ENCODE measurements around the gene TBC1D5. TPM values are rescaled to one million over a fixed set of nuclear protein-coding genes. Genes with fewer than 3 reads are reported as not detected.

The TBC1D5 gene
- total RNA-seq, 1 experiment from 2014 or later, result 38.3 TPM

GRCh38 chr3:17390785-17391184, 351.6 kb downstream of the TBC1D5 start:
- Mint-ChIP-seq H3K9me3 (ENCODE audit: low read depth, unreplicated experiment) (no peaks in the 10 kb centered on the region), H3K36me3 (ENCODE audit: insufficient read depth, unreplicated experiment) (no peaks in the 10 kb centered on the region), H3K4me1 (ENCODE audit: low read depth, unreplicated experiment) (peaks cover 16% of the 10 kb centered on the region), H3K27ac (ENCODE audit: unreplicated experiment) (no peak overlapping the region), H3K4me3 (ENCODE audit: low read depth, unreplicated experiment) (no peak overlapping the region), H3K27me3 (ENCODE audit: unreplicated experiment) (no peaks in the 10 kb centered on the region)
- no peak for DNase-seq
- TF ChIP-seq, protein P1, sequence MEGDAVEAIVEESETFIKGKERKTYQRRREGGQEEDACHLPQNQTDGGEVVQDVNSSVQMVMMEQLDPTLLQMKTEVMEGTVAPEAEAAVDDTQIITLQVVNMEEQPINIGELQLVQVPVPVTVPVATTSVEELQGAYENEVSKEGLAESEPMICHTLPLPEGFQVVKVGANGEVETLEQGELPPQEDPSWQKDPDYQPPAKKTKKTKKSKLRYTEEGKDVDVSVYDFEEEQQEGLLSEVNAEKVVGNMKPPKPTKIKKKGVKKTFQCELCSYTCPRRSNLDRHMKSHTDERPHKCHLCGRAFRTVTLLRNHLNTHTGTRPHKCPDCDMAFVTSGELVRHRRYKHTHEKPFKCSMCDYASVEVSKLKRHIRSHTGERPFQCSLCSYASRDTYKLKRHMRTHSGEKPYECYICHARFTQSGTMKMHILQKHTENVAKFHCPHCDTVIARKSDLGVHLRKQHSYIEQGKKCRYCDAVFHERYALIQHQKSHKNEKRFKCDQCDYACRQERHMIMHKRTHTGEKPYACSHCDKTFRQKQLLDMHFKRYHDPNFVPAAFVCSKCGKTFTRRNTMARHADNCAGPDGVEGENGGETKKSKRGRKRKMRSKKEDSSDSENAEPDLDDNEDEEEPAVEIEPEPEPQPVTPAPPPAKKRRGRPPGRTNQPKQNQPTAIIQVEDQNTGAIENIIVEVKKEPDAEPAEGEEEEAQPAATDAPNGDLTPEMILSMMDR (IDR thresholded peaks at IDR 0.05; ENCODE audit: unreplicated experiment), result no peak
- CTCF ChIA-PET, result no interaction called here
- intact Hi-C loops (cut with micrococcal nuclease; ENCODE audit: unreplicated experiment), result no loop called here
- BruUV-seq (replicated peaks), result no TSS peak

- no peaks in the 10 kb centered on the region for H3K27me3 Mint-ChIP-seq (ENCODE audit: unreplicated experiment)
- DNase-seq, result no peak
- TF ChIP-seq, protein P1 (IDR thresholded peaks at IDR 0.05; ENCODE audit: unreplicated experiment), result no peak
- H3K36me3 Mint-ChIP-seq (ENCODE audit: insufficient read depth, unreplicated experiment), result no peaks in the 10 kb centered on the region
- no peak overlapping the region for H3K27ac Mint-ChIP-seq (ENCODE audit: unreplicated experiment)
- CTCF ChIA-PET, result interaction anchor here (0.6 kb wide), 1 partner anchor 68 kb away, joined by 3 read pairs; no protein-coding TSS in a partner anchor
- intact Hi-C loops (cut with micrococcal nuclease; ENCODE audit: unreplicated experiment), result no loop called here
- no TSS peak for BruUV-seq (replicated peaks)
- no peaks in the 10 kb centered on the region for H3K9me3 Mint-ChIP-seq (ENCODE audit: low read depth, unreplicated experiment)
- peaks cover 31% of the 10 kb centered on the region for H3K4me1 Mint-ChIP-seq (ENCODE audit: low read depth, unreplicated experiment)
- H3K4me3 Mint-ChIP-seq (ENCODE audit: low read depth, unreplicated experiment), result no peak overlapping the region
Measured at GRCh38 chr3:17387108-17387507, 355.3 kb downstream of the TBC1D5 start.

DNA sequence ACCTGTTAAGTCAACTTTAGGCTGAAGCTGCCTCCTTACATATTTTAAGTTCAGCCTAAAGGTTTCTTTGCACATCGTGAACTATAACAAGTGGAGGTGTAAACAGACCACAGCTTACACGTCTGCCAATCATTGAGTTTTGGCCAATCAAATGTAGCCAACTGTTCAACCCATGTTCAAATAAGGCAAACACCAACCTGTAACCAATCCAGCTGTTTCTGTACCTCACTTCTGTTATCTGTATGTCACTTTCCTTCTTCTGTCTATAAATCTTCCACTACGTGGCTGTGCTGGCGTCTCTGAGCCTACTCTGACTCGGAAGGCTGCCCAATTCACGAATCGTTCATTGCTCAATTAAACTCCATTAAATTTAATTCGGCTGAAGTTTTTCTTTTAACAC, 356.0 kb downstream of the TBC1D5 start:
- Mint-ChIP-seq H3K4me3 (ENCODE audit: low read depth, unreplicated experiment) (no peak overlapping the region), H3K4me1 (ENCODE audit: low read depth, unreplicated experiment) (peaks cover 31% of the 10 kb centered on the region), H3K27ac (ENCODE audit: unreplicated experiment) (no peak overlapping the region), H3K9me3 (ENCODE audit: low read depth, unreplicated experiment) (no peaks in the 10 kb centered on the region), H3K27me3 (ENCODE audit: unreplicated experiment) (no peaks in the 10 kb centered on the region), H3K36me3 (ENCODE audit: insufficient read depth, unreplicated experiment) (no peaks in the 10 kb centered on the region)
- BruUV-seq (replicated peaks), result no TSS peak
- DNase-seq, result no peak
- intact Hi-C loops (cut with micrococcal nuclease; ENCODE audit: unreplicated experiment), result no loop called here
- TF ChIP-seq, protein P1 (IDR thresholded peaks at IDR 0.05; ENCODE audit: unreplicated experiment), result no peak
- CTCF ChIA-PET, result no interaction called here

DNA sequence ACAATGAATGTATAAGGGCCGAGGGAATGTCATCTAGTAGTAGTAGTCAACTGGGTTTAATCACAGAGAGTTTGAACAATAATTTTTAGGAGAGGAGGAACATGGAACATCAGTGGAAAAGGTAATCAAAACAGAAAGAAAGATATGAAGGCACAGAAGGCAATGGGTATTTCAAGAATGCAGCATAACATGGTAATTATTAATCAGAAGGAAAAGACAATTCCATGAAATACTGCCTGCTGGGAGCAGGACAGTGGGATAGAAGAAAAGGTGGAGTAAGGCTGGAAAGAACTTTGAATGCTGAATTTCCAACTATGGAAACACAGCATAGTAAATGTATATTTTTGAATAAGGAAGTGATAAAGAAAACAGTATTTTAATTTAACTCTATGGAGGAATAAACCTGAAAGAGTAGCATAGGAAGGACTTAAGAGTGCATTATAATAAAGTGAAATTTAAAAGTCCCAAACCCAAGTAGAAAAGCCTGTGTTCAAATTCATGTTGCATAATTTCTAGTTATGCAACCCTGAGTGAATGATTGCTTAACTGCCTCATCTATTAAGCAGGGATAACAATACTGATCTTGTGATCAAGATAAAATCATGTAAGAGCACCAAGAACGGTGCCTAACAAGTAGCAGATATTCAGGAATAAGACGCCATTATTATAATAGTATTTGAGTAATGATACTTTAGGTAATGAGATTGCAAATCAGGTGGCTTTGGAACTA, 357.7 kb downstream of the TBC1D5 start:
- CTCF ChIA-PET, result no interaction called here
- no TSS peak for BruUV-seq (replicated peaks)
- Mint-ChIP-seq H3K27ac (ENCODE audit: unreplicated experiment) (peak overlapping the region; percentile 14), H3K27me3 (ENCODE audit: unreplicated experiment) (no peaks in the 10 kb centered on the region), H3K36me3 (ENCODE audit: insufficient read depth, unreplicated experiment) (no peaks in the 10 kb centered on the region), H3K4me1 (ENCODE audit: low read depth, unreplicated experiment) (peaks cover 31% of the 10 kb centered on the region), H3K4me3 (ENCODE audit: low read depth, unreplicated experiment) (peak overlapping the region; percentile 14), H3K9me3 (ENCODE audit: low read depth, unreplicated experiment) (no peaks in the 10 kb centered on the region)
- TF ChIP-seq, protein P1 (IDR thresholded peaks at IDR 0.05; ENCODE audit: unreplicated experiment), result no peak
- no peak for DNase-seq
- intact Hi-C loops (cut with micrococcal nuclease; ENCODE audit: unreplicated experiment), result no loop called here

All from Calu3 (cell line).